GM12878 (cell line): ENCODE results near the gene RAD51B. TPM values are rescaled to one million over a fixed set of nuclear protein-coding genes. Genes with fewer than 3 reads are reported as not detected.

Source experiments
- MXI1 ChIP-seq: fragments of 150-350 bp; IDR thresholded peaks from 2 replicates; pipeline ENCODE4 v1.6.1; 2011; ENCODE audit warnings: low read depth, mild to moderate bottlenecking, inconsistent platforms, low read length, improper control_type of control experiment
- RAD51 ChIP-seq: fragments of 450-650 bp; IDR thresholded peaks from 2 replicates; pipeline ENCODE4 v1.6.1; 2016; ENCODE audit warnings: moderate library complexity, mild to moderate bottlenecking, inconsistent platforms
- SPI1 ChIP-seq: IDR thresholded peaks from 2 replicates; pipeline ENCODE4 v1.6.1; 2011; ENCODE audit warnings: low read depth, mild to moderate bottlenecking, low read length, moderate library complexity, borderline replicate concordance; ENCODE audit not compliant: insufficient read depth
- YBX1 ChIP-seq: fragments of 450-650 bp; IDR thresholded peaks from 2 replicates; pipeline ENCODE4 v1.6.1; 2016; ENCODE audit warnings: antibody characterized with exemption
- polyA plus RNA-seq, 11 experiments: library from polyadenylated mRNA; depleted of rRNA in 4 of 11; unstranded in 6 of 11; stranded (reverse) in 5 of 11; fragments of >200 nt; fragmentation: Nextera tagmentation in 4 of 11; fragmentation: Illumina TruSeq in 1 of 11; extraction: Ambion mirVana in 4 of 11; extraction: Trizol in 1 of 11; gene quantifications; 1 replicate in 1 of 11; 2 replicates in 10 of 11; pipeline versions ENCODE4 v1.2.1 to v1.2.3, GENCODE V29; 2011 to 2016; ENCODE audit warnings: inconsistent platforms in 2 of 11, missing spikeins in 2 of 11, low read depth in 1 of 11
- total RNA-seq, 4 experiments: library from RNA; depleted of rRNA in 3 of 4; stranded (reverse); fragments of >200 nt in 3 of 4; fragmentation: Illumina TruSeq in 1 of 4; extraction: Trizol in 1 of 4; gene quantifications; 2 replicates each; pipeline versions ENCODE4 v1.2.1 to v1.2.3, GENCODE V29; 2013 to 2021
- TF ChIP-seq, protein P1 (sequence below), 3 experiments: IDR thresholded peaks in 2 of 3; conservative IDR thresholded peaks in 1 of 3; 2 replicates each; pipeline ENCODE4 v1.5.1; 2011; ENCODE audit warnings: low read depth in 3 of 3, low read length in 3 of 3, mild to moderate bottlenecking in 3 of 3, control low read depth in 2 of 3, moderate library complexity in 2 of 3, inconsistent platforms in 1 of 3, mixed read lengths in 1 of 3; ENCODE audit not compliant: control insufficient read depth in 2 of 3, insufficient read depth in 1 of 3; ENCODE audit errors: extremely low read depth in 1 of 3
- TF ChIP-seq, protein P2 (sequence below): IDR thresholded peaks from 2 replicates; pipeline ENCODE4 v1.6.1; 2012; ENCODE audit warnings: mild to moderate bottlenecking, low read depth, low read length
- TF ChIP-seq, protein P3 (sequence below): IDR thresholded peaks from 2 replicates; pipeline ENCODE4 v1.6.1; 2011; ENCODE audit warnings: low read depth, mild to moderate bottlenecking, low read length, moderate library complexity, borderline replicate concordance; ENCODE audit errors: extremely low read depth

The RAD51B gene
- total and polyA plus RNA-seq, 10 of the 15 experiments (the other 5 are each of a cell fraction or from before 2014, with no cell fraction given): 9.8 to 26.8 (median 21.3) TPM

DNA sequence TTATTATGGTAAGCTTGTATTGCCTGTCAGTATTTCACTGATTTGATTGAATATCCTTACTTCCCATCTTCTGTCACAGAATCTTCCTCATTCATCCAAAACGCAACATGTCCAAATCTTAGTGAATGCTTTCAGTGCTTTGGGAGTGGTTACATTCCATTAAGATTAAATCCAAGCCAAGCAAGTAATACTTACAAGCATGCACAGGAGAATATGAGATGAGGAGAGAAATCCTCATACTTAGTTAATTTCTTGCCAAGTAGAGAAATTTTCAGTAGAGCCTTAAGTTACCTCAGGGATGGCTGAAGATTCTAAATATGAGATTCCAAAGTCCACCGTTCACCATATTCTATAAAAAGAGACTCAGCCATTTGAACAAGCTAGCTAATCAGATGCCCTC is 316.0 kb downstream of the RAD51B start (continued):
- TF ChIP-seq, protein P1, sequence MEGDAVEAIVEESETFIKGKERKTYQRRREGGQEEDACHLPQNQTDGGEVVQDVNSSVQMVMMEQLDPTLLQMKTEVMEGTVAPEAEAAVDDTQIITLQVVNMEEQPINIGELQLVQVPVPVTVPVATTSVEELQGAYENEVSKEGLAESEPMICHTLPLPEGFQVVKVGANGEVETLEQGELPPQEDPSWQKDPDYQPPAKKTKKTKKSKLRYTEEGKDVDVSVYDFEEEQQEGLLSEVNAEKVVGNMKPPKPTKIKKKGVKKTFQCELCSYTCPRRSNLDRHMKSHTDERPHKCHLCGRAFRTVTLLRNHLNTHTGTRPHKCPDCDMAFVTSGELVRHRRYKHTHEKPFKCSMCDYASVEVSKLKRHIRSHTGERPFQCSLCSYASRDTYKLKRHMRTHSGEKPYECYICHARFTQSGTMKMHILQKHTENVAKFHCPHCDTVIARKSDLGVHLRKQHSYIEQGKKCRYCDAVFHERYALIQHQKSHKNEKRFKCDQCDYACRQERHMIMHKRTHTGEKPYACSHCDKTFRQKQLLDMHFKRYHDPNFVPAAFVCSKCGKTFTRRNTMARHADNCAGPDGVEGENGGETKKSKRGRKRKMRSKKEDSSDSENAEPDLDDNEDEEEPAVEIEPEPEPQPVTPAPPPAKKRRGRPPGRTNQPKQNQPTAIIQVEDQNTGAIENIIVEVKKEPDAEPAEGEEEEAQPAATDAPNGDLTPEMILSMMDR (IDR thresholded peaks at IDR 0.05 in 2 of 3, conservative IDR thresholded peaks at IDR 0.05 in 1 of 3; ENCODE audit: control insufficient read depth in 2 of 3, extremely low read depth in 1 of 3, insufficient read depth in 1 of 3, low read depth in 3 of 3, low read length in 3 of 3): no peak
- TF ChIP-seq, protein P2, sequence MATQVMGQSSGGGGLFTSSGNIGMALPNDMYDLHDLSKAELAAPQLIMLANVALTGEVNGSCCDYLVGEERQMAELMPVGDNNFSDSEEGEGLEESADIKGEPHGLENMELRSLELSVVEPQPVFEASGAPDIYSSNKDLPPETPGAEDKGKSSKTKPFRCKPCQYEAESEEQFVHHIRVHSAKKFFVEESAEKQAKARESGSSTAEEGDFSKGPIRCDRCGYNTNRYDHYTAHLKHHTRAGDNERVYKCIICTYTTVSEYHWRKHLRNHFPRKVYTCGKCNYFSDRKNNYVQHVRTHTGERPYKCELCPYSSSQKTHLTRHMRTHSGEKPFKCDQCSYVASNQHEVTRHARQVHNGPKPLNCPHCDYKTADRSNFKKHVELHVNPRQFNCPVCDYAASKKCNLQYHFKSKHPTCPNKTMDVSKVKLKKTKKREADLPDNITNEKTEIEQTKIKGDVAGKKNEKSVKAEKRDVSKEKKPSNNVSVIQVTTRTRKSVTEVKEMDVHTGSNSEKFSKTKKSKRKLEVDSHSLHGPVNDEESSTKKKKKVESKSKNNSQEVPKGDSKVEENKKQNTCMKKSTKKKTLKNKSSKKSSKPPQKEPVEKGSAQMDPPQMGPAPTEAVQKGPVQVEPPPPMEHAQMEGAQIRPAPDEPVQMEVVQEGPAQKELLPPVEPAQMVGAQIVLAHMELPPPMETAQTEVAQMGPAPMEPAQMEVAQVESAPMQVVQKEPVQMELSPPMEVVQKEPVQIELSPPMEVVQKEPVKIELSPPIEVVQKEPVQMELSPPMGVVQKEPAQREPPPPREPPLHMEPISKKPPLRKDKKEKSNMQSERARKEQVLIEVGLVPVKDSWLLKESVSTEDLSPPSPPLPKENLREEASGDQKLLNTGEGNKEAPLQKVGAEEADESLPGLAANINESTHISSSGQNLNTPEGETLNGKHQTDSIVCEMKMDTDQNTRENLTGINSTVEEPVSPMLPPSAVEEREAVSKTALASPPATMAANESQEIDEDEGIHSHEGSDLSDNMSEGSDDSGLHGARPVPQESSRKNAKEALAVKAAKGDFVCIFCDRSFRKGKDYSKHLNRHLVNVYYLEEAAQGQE: no peak
- no peak for TF ChIP-seq YBX1
- TF ChIP-seq RAD51: no peak
- TF ChIP-seq, protein P3, sequence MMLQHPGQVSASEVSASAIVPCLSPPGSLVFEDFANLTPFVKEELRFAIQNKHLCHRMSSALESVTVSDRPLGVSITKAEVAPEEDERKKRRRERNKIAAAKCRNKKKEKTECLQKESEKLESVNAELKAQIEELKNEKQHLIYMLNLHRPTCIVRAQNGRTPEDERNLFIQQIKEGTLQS: no peak
- TF ChIP-seq MXI1: no peak
- TF ChIP-seq SPI1: no peak
- TF ChIP-seq, all 136 proteins: peak for 0
